Fibroblast of the aortic adventitia (primary cell): ENCODE data around the gene IFNGR2. TPM values are rescaled to one million over a fixed set of nuclear protein-coding genes. Genes with fewer than 3 reads are reported as not detected.
"Not testable (repeated sequence)": the region's sequence is repeated elsewhere in the genome, so short reads cannot be mapped to it uniquely, and the experiment has no call there.

Experiments used
- DNase-seq: peaks from one replicate; pipeline ENCODE4 v3.0.0-alpha.2; 2010; ENCODE audit warnings: low read depth
- H3K4me3 ChIP-seq: 2 replicates; pipeline ENCODE4 v1.5.1; 2011; ENCODE audit warnings: low read depth, mild to moderate bottlenecking, control low read depth, low read length, moderate library complexity
- CTCF ChIP-seq: IDR thresholded peaks from 2 replicates; pipeline ENCODE4 v1.5.1; 2011; ENCODE audit warnings: mild to moderate bottlenecking, low read length, control low read depth, inconsistent platforms; ENCODE audit not compliant: insufficient read depth
- total RNA-seq: library from RNA; depleted of rRNA; stranded (reverse); fragments of >200 nt; gene quantifications from 2 replicates; pipeline ENCODE4 v1.2.3, GENCODE V29; 2012; ENCODE audit warnings: low replicate concordance

IFNGR2 gene
- total RNA-seq, 1 donor: 64.2 TPM

- no peak overlapping the region for H3K4me3 ChIP-seq
- DNase-seq: peak; percentile 13
- TF ChIP-seq CTCF: no peak
These were observed 46.4 kb downstream of the IFNGR2 start for GRCh38 chr21:33449616-33450015.

GRCh38 chr21:33451634-33452071, 48.4 kb downstream of the IFNGR2 start:
- no peak for DNase-seq
- TF ChIP-seq CTCF: no peak

GRCh38 chr21:33452362-33452761, 49.1 kb downstream of the IFNGR2 start:
- DNase-seq: no peak
- no peak for TF ChIP-seq CTCF
- H3K4me3 ChIP-seq: no peak overlapping the region

More at GRCh38 chr21:33451634-33452071, 48.4 kb downstream of the IFNGR2 start:
- no peak overlapping the region for H3K4me3 ChIP-seq

- H3K4me3 ChIP-seq: no peak overlapping the region
- TF ChIP-seq CTCF: no peak
- no peak for DNase-seq
These were observed 52.7 kb downstream of the IFNGR2 start for GRCh38 chr21:33455686-33456446.

GRCh38 chr21:33458861-33459260, 55.6 kb downstream of the IFNGR2 start:
- no peak for DNase-seq
- H3K4me3 ChIP-seq: no peak overlapping the region
- no peak for TF ChIP-seq CTCF

- H3K4me3 ChIP-seq: no peak overlapping the region
- DNase-seq: no peak
These were observed 58.5 kb downstream of the IFNGR2 start for GRCh38 chr21:33461538-33462250.

GRCh38 chr21:33469183-33469582, 66.0 kb downstream of the IFNGR2 start:
- not testable (repeated sequence) for H3K4me3 ChIP-seq, DNase-seq

More at GRCh38 chr21:33461538-33462250, 58.5 kb downstream of the IFNGR2 start:
- no peak for TF ChIP-seq CTCF
